Kidney capillary endothelial cell (primary cell): ENCODE results near the gene PTPRU.
"Not testable (repeated sequence)": the region's sequence is repeated elsewhere in the genome, so short reads cannot be mapped to it uniquely, and the experiment has no call there.

Experiments used
- DNase-seq: peaks from one replicate; pipeline ENCODE4 v3.0.0-alpha.2; 2018; ENCODE audit warnings: low spot score

The PTPRU gene

GRCh38 chr1:29290414-29290985 is 54.2 kb downstream of the PTPRU start:
- DNase-seq, result no peak

- no peak for DNase-seq
Observed at GRCh38 chr1:29291756-29292155, 55.4 kb downstream of the PTPRU start.

GRCh38 chr1:29292344-29292743 is 56.0 kb downstream of the PTPRU start:
- no peak for DNase-seq

DNA sequence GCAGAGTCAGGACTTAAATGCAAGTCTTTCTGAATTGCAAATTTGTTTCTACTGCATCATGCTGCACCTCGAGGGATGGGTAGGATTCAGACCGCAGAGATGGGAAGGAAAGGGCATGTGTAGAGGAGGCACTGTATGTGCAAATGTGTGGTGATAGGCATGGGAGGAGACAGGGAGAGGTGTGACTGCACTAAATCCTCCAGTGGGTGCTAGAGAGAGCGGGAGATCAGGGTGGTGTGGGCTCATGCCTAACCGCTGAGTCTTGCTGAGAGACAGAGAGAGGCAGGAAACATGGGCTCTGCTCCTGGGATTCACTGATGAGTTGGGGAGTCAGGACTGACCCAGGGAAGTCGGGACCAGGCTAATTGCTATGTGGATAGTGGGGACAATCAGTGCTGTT is 61.1 kb downstream of the PTPRU start:
- no peak for DNase-seq

GRCh38 chr1:29298246-29298645 is 61.9 kb downstream of the PTPRU start:
- DNase-seq, result no peak

- DNase-seq, result no peak
Observed at GRCh38 chr1:29299446-29299845, 63.1 kb downstream of the PTPRU start.

DNA sequence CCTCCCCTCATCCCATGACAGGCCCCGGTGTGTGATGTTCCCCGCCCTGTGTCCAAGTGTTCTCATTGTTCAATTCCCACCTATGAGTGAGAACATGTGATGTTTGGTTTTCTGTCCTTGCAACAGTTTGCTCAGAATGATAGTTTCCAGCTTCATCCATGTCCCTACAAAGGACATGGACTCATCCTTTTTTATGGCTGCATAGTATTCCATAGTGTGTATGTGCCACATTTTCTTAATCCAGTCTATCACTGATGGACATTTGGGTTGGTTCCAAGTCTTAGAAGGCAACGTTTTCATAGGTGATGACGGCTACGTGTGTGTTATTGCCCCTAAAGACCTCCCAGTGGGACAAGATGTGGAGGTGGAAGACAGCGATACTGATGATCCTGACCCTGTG is 65.4 kb downstream of the PTPRU start:
- DNase-seq, result not testable (repeated sequence)

- DNase-seq, result no peak
Observed at GRCh38 chr1:29303201-29304024, 67.1 kb downstream of the PTPRU start.

GRCh38 chr1:29304025-29304684 is 67.8 kb downstream of the PTPRU start:
- DNase-seq, result no peak

- DNase-seq, result no peak
Observed at GRCh38 chr1:29305943-29306342, 69.6 kb downstream of the PTPRU start.

DNA sequence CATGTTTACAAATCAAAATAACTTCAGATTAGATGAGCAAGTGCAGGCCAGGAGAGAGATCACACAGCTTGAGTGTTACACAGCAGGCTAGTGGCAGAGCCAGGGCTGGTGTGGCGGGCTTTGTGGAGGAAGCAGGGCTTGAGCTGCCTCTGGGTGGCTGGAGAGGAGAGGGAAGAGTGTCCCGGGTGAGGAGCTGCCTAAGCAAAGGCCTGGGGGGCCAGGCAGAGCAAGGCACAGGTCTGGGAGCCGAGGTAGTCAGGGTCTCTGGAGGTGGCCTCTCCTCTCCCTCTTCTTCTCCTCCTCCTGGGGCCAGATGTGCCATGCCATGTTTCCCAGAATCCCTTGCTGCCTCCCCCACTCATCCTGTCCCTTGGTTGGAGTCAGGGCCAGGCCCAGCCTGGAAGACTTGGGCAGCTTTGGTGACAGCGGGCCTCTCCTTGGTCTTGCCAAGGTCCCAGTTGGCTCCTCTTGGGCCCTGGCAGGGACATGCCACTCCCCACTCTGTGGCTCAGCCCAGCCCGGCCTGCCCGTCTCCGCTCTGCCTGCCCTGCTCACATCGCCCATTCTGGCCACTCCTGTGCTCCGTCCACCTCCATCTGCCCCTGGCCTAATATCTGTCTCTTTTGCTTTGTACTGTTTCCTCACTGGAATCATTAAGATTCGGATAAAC is 70.3 kb downstream of the PTPRU start:
- DNase-seq, result no peak

DNA sequence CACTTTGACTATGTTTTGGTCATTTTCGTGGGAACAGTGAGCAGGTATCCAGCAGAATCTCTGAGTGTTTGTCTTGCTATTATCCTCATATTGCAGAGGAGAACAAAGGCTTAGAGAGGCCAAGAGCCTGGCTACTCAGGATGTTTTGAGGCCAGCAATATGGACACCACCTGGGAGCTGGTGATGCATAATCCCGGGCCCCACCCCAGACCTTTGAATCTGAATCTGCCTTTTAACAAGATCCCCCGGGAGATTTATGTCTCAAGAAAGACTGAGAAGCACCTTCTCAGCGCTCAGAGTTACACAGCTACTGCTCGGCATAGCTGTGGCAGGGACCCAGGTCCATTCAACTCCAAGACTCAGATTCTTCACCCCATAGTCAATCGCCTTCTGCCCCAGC is 72.8 kb downstream of the PTPRU start:
- DNase-seq, result no peak

DNA sequence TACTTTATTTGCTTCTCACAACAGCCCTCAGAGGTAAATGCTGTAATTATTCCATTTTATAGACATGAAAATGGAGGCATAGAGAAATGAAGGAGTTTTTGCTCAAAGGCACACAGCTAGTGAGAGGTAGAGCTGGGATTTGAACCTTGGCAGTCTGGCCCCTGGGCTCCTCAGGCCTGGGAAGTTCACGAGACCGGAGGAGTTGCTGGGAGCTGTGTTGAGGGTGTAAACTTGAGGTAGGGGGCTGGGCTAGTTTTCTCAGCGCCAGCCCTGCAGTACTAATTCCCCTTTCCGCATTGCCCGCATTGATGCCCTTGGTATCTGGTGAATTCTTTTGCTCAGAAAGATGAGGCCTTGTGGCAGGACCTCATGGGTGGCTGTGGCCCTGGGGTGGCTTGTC is 73.3 kb downstream of the PTPRU start:
- DNase-seq, result no peak

GRCh38 chr1:29310616-29311180 is 74.4 kb downstream of the PTPRU start:
- DNase-seq, result no peak

- no peak for DNase-seq
Observed at GRCh38 chr1:29311352-29312030, 75.2 kb downstream of the PTPRU start.

DNA sequence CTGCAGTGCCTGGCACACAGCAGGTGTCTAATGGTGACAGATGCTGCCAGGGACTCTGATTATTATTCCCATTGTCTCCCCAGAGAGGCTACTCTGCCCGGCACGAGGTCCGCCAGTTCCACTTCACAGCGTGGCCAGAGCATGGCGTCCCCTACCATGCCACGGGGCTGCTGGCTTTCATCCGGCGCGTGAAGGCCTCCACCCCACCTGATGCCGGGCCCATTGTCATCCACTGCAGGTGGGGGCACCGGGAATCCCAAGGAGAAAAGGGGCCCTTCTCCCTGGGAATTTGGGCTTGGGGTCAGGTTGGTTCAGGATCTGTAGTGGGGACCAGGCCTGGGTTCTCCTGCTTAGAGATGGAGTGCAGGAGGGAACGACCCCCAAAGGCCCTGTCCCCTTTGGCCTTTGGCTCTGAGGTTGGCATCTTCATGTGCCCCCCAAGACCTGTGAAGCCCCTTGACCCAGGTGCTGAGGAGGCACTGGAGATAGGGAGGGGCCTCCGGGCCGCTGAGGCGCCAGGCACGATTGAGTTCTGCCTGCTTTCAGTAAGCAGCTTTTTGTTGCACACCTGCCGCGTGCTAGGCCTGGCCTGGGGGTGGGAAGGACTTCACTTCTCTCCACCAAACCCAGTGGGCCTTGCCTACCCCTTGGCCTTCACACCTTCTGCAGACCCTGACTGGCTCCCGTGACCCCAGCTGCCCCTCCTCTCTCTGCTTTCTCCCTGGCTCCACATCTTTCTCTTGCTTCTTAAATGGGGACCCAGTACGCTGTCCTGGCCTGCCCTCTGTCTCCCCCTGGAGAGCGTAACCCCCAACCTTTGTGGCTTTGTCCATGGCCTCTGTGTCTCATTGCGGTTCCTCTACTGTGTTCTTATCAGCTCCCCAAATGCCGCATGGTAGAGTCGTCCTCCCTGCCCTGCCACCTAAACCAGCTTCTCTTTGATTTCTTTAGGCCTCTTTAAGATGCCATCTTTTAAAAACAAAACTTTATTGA is 76.4 kb downstream of the PTPRU start:
- no peak for DNase-seq

GRCh38 chr1:29314685-29315084 is 78.4 kb downstream of the PTPRU start:
- DNase-seq, result not testable (repeated sequence)

- DNase-seq, result no peak
Observed at GRCh38 chr1:29315262-29315661, 78.9 kb downstream of the PTPRU start.

- no peak for DNase-seq
Observed at GRCh38 chr1:29315876-29316275, 79.6 kb downstream of the PTPRU start.

GRCh38 chr1:29317063-29317915 is 81.0 kb downstream of the PTPRU start:
- no peak for DNase-seq
